Measurements from ENCODE around the gene FAM50A.

- no peak for TF ChIP-seq CTCF (IDR thresholded peaks at IDR 0.05; ENCODE audit: insufficient read depth, low read length, poor library complexity, severe bottlenecking)
- no peak for TF ChIP-seq EZH2phosphoT487 (conservative IDR thresholded peaks at IDR 0.05; ENCODE audit: low read length)
These were observed 23.6 kb downstream of the FAM50A start for GRCh38 chrX:154467556-154467955.
